ENCODE results near the gene PROSER3.
"Not testable (repeated sequence)": the region's sequence is repeated elsewhere in the genome, so short reads cannot be mapped to it uniquely, and the experiment has no call there.

The PROSER3 gene

DNA sequence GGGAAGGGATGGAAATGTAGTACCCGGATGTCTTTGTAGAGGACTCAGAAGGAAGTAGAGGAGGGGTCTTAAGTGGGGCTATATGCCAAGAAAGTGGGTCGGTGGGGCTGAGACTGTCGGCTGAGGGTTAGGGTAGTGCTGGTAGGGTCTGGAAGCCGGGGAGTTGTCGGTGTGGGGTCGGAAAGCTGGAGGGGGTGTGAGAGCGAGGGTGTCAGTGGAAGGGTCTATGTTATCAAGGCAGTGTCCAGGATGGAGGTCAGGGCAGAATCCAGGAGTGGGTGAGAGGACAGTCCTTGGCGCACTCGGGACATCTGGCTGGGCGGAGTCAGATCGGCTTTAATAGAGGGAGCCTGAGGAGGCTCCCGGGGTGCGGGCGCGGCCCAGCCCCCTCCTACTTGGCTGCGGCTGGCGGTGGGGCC, 2.8 kb upstream of the PROSER3 start:
- no peak for DNase-seq (ENCODE audit: low spot score)

DNA sequence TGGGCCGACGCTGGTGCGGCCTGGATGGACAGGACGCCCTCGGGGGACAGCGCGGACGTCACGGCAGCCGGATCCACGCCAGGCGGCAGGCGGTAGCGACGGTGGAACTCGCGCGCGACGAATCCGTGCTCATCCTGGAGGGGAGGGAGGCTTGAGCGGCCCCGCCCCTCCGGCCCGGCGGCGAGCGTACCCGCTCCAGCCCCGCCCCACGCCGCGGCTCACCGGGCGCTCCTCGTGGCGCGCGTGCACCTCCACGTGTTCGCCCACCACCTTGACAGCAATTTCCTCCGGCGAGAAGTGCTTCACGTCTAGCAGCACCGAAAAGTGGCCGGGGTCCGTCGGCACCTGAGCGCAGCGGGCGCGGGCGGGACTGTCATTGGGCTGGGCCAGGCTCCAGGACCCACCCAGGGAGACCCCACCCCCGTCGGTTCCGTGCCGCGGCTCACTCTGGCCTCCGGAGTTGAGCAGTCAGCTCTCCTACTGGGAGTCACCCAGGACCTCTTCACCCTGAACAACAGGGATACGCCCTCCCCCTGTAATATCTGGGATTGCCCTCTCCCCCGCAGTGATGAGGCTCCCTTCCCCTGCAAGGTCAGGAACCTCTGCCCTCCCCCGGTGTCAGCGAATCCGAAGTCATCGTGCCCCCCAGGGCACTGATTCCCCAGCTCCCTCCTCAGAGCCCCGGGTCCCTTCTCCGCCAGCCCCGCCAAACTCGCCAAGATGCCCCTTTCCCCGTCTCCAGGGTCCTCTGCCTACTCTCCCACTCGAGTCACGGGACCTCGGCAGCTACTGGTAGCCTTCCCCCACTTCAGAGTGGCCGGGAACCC, 2.2 kb upstream of the PROSER3 start:
- DNase-seq (ENCODE audit: low spot score), result peak; percentile 37

DNA sequence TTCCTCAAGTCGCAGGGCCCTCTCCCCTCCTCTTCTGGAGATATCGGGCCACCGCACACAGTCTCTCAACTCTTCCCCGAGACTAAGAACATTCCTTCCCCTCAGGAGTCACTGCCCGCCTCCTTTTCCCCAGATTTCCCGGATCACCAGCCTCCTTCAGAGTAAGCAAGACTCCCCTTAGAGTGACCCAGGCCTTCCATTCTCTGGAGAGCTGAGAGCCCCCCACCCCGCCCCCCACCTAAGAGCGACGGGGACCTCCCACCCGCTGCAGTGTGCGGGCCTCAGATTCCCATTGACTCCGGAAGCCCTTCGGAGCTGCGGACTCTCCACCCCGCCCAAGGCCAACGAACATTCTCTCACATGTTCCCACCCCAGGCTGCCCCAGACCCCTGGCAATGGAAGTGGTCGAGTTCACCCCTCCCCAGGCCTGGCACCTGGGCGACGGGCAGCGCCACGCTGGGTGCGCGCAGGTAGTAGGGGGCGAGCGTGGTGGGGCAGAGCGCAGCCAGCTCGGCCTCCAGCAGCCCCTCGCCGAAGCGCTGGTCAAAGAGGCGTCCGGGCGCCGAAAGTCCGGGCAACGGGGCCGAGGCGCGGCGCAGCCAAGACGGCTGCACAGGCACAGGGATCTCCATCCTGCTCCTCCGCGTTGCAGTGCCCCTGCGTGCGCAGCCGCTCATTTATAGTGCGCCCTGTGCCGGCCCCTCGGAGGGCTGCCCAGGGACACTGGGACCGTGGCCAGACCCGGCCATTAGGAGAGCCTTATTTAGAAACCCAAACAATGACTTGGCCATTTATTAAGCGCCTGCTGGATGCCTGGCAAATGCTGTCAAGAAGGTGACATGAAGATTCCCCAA, 1.4 kb upstream of the PROSER3 start, which contains the start of gene HSPB6:
Gene HSPB6 (minus strand): TSS at position 653 of the 854 bp plus-strand sequence. CDS start 21 bp downstream, at position 632.
- DNase-seq (ENCODE audit: low spot score), result no peak

DNA sequence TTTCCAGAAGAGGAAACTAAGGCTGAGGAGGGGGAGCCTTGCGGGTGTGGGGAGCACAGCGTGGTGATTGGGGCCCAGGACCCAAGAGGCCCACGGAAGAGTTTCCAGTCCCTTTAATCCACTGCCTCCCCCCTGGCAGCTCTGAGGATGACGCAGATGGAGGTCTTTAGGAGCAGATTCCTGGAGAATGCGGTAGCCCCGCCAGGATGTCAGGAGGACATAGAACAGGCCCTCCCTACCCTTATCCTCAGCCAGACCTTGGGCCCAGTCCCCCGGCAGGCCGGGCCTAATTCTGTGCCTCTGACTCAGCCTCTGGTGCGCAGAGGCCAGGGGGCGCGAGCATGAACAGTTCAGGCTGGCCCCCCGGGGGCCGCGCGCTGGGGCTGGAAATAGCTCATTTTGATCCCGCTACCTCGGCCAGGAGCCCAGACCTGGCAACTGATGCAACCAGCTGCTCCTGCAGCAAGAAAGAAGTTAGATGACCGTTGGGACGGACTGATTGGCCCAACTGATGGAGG, 686 bp upstream of the PROSER3 start:
- DNase-seq (ENCODE audit: low spot score), result peak; percentile 31

DNA sequence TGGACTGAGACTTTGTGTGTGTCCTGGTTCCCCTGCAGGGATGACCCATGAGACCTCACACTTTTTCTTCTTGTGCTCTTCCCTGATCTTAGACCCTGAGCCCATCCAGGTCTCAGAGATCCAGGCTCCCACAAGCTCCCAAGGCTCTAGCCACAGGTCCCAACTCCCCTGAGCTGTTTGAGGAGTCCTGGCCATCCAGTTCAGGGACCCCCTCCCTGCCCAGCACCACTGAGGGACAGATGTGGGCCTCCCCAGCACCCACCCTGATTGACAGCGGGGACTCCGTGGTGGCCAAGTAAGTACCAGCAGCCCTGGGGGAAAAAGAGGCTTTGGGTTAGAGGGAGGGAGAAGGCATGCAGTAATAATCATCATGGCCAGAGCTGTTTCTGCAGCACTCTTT, 1.7 kb downstream of the PROSER3 start:
- DNase-seq (ENCODE audit: low spot score), result no peak

DNA sequence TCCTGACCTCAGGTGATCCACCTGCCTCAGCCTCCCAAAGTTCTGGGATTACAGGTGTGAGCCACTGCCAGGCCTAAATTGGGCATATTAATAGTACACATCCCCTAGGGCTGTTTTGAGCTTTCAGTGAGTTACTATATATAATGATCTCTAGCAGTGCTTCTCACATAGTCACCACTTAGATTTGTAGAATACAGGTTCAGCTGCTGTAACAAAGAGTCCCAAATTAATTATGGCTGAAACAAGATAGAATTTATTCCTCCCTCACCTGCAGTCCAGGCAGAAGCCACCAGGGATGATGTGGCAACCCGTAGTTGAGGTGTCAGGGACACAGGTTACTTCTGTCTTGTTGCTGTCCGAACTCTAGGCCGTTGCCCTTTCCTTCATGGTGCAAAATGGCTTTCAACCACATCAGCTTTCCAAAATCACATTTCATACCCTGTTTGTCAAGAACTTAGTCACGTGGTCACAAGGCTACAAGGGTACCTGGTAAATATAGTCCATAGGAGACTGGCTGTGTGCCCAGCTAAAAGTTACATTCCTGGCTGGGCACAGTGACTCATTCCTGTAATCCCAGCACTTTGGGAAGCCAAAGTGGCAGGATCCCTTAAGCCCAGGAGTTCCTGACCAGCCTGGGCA, 2.9 kb downstream of the PROSER3 start:
- DNase-seq (ENCODE audit: low spot score), result no peak

DNA sequence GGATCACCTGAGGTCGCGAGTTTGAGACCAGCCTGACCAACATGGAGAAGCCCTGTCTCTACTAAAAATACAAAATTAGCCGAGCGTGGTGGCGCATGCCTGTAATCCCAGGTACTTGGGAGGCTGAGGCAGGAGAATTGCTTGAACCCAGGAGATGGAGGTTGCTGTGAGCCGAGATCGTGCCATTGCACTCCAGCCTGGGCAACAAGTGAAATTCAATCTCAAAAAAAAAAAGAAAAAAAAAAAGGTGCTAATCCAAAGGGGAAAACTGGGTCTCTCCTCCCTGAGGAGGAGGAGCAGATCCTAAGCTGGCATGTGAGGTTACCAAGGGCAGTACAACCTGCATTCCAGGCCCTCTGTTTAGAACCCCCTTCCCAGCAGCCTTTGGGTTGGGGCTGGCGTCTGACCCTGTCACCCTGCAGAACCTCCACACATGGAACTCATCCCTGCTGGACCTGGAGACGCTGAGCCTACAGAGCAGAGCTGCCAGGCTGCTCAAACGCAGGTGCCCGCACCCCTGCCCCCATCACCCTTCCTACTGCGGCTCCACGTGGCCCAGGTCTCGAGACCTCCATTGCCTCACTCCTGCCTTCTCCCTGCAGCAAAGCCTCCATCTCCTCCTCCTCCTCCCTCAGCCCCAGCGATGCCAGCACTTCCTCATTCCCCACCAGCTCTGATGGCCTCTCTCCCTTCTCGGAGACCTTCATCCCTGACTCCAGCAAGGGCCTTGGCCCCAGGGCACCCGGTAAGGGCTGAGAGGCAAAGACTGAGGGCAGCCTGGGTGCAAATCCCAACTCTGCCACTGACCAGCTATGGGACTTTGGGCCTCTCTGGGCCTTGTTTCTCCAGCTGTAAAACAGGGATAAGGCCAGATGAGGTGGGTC, 6.7 kb downstream of the PROSER3 start:
- no peak for DNase-seq (ENCODE audit: low spot score)

DNA sequence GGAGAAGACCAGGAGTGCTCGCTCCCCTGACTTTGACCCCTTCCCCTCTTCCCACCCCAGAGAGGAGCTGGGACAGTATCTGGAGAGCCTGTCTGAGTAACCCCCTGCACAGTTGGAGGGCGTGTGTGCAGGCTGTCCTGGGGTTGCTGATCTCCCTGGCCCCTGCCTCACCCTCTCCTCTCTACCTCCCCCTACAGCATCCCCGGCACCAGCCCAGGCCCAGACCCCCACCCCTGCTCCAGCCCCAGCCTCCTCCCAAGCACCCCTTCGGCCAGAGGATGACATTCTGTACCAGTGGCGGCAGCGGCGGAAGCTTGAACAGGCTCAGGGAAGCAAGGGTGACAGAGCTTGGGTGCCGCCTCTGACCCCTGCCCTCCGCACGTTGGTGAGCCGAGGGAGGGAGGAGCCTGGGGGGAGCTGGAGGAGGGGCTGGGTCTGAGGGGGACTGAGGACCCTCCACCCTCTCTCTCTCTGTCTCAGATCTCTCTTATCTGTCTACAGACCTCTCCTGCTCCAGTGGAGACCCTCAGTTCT, 8.7 kb downstream of the PROSER3 start:
- no peak for DNase-seq (ENCODE audit: low spot score)

DNA sequence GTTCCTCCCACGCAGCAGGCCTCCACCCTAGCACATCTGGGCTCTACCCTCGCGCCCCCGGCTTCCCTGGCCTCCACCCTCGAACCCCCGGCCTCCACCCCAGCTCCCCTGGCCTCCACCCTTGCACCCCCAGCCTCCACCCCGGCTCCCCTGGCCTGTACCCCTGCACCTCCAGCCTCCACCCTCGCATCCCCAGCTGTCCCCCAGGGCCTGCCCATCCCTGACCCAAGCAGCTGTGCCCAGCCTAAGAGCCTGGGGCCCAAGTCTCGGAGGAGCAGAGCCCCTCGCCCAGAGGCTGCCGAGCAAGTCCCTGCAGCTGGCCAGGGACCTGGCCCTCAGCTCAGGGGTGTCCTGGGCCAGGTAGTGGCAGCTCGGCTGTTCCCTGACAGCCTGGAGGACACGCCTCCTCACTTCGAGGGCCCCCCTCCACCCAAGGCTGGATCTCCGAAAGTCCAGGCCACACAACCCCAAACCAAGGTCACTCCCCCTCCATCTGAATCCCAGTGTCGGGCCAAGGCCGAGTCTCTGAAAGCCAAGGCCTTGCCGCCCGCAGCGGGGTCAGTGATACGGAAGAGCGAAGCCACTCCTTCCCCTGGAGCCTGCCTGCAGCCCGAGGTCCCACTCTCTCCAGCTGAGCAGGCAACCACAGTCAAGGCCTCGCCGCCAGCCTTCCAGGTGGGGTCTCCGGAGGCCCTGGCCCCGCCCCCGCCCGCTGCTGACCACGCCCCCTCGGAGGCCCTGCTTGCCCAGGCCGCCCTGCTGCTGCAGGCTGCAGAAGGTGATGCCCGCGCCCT, 9.5 kb downstream of the PROSER3 start:
- peak; percentile 98 for DNase-seq (ENCODE audit: low spot score)

DNA sequence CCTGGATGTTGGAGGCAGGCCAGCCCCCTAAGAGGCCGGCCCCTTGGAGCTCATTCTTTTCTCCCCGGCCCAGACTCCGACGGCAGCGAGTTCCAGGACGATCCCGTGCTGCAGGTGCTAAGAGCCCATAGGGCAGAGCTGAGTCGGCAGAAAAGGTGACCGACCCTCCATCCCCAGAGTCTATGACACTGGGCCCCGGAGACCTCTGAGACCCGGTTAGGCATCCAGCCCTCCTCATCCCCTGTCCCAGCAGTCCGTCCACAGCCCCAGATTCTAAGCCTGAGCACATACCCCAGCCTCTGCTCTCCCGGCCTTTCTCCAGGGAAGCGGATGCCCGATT, 10.1 kb downstream of the PROSER3 start:
- no peak for DNase-seq (ENCODE audit: low spot score)

DNA sequence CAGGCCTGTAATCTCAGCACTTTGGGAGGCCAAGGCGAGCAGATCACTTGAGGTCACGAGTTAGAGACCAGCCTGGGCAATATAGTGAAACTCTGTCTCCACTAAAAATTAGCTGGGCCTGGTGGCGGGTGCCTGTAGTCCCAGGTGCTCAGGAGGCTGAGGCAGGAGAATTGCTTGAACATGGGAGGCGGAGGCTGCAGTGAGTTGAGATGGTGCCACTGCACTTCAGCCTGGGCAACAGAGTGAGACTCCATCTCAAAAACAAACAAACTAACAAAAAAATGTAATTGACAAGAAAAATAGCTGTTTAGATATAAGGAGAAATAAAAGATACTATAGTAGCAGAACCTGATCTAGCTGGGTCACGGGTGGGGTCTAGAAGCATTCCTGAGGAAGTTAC, 14.4 kb downstream of the PROSER3 start:
- DNase-seq (ENCODE audit: low spot score), result not testable (repeated sequence)

DNA sequence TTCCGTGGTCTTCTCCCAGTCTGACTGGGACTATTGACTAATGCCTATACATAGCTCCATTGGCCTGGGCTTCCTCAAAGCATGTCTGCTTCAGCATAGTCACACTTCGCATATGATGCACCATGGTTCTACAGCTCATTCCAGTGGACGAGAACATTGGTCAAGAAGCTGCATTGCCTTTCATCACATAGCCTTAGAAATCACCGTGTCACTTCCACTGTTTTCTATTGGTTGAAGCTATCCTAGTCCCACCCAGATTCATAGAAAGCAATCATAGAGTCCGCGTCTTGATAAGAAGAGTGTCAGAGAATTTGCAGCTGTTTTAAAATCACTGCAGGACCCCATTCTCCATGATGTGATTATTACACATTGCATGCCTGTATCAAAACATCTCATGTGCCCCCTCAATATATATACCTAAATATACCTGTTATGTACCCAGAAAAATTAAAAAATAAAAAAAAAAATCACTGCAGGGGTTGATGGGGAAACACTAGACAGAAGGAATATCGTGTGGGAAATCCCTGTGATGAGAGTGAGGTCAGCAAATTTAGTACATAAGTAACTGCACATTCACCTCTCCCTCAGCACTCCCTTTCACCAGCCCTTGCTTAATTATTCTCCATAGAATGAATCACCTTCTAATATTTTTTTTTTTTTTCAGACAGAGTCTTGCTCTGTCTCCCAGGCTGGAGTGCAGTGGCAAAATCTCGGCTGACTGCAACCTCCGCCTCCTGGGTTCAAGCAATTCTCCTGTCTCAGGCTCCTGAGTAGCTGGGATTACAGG, 15.2 kb downstream of the PROSER3 start:
- DNase-seq (ENCODE audit: low spot score), result no peak

DNA sequence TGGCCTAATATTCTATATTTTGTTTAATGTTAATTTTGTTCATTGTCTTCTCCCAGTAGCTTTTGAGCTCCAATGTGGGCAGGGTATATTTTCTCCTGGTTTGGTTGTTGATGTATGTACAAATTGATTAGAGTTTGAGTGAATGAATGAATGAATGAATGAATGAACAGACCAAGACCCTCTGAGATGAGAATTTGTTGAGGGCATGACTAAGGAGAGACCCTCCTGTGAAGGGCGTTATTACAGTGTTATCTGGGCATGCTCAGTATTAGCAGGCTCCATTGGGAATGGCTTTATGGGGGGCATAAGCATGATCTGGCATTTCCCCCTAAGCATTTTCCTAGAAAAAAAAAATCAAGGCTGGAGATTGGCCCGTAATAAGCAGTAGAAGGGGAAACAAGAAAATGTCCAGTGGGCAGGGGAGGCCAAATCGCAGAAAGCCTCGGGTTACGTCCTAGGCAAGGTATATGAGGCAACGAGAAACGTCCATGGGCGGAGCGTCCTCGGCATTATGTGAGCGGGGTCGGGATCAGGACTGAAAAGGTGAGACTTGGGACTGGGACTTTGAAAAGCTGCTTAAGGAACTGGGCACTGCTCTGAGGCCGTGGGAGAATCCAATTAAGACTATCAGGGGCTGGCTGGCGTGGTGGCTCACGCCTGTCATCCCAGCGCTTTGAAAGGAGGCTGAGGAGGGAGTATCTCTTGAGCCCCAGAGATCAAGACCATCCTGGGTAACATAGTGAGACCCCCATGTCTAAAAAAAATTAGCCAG, 16.5 kb downstream of the PROSER3 start:
- DNase-seq (ENCODE audit: low spot score), result no peak

DNA sequence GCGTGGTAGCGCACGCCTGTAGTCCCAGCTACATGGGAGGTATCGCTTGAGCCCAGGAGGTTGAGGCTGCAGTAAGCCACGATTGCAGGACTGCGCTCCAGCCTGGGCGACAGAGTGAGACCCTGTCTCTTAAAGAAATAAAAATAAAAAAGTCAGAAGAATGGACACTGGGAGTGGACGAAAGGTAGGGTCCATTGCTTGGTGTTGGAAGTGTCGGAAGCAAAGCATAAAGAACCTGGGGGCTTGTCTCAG, 17.0 kb downstream of the PROSER3 start:
- DNase-seq (ENCODE audit: low spot score), result no peak

DNA sequence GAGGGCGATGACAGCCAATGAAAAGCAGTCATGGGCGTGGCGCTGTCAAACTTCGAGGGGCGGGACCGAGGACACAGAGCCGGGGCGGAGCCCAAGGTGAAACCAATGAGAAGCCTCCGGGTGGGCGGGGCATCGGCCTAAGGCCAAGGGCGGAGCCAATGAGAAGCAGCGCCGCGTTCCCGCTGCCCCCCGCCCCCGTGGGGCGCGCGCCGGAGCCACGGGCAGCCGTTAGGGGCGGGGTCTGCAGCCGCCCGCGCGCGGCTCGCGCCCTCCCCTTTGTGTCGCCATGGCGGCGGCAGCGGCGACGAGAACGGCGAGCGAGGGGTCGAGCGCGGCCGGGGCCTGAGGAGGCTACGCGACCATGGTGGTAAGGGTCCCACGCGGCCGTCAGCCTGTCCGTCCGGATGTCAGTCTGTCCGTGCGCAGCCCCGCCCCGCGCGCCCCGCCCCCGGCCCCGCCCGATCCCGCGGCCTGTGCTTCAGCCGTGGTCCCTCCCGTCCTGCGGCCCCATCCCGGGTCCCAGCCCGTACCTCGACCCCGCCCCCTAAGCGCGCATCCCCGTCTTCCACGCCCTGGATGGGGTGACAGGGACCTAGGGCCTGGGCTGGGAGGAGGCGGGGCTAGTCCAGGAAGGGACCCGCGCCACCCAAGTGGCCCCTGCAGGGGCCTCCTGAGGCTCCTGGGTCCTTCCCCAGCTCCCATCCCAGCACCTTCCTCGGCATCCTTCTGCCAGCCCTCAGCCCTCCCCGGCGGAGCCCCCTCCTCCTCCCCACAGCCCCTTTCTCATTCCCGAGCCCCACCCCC, 17.5 kb downstream of the PROSER3 start, which contains the start of gene ARHGAP33:
Gene ARHGAP33 (plus strand): TSS at position 267 of the 804 bp plus-strand sequence. CDS start 95 bp downstream, at position 362.
- DNase-seq (ENCODE audit: low spot score), result peak; percentile 97

DNA sequence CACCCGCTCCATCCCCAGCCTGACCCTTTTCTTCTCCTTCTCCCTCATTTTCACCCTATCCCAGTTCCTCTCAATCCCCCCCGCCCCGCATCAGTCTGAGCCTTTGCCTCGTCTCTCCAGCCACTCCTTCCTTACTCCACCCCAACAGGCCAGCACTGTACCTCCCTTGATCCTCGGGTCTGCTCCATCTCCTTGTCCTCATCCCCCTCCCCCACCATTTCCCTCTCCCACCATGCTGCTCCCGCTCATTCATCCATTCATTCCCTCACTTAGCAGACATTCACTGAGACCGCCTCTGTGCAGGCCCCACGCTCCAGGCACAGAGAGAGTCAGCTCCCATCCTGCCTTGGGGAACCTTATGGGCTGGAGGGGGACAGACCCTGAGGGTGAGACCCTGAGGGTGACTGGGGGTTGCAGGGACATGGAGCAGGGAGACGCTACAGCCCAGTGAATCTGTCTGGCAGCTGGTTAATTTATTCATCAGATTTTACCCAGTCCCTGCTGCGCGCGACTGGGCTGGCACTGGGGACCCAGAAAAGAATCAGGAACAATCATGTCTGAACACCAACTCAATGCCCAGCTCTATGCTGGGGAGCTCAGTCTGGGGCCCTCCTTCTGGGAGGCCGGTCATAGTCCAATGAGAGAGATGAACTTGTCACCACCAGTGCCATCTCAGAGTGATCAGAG, 18.3 kb downstream of the PROSER3 start:
- no peak for DNase-seq (ENCODE audit: low spot score)

DNA sequence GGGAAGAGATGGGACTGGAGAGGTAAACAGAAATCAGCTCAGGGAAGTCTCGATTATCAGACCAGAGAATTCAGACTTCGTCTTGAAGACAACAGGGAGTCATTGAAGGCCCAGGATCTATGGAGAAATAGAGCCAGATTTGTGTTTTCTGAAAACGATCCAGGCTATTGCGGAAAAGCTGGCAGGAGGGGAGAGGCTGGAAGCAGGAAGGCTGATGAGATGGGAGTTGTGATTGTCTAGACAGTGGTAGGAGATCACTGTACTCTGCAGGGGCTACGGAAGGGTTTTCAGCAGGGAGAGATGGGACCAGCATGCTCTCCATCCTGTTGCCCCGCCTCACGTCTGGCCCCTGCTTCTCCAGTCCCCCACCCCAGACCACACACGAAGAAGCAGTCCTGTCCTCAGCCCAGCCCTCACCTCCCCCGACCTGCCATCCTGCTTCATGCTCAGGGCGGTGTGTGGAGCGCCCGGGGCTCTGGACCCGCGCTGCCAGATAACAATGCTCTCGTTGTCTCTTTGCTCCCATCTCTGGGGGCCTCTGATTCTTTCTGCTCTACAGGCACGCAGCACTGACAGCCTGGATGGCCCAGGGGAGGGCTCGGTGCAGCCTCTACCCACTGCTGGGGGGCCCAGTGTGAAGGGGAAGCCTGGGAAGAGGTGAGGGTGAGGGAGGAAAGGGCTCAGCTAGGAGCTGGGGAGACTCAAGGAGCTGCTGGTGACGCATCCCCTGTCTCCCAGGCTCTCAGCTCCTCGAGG, 19.3 kb downstream of the PROSER3 start:
- DNase-seq (ENCODE audit: low spot score), result no peak

Data from iPS-NIHi11 (cell line).